GM12878 (cell line): ENCODE measurements around the gene STON2.

Experiments
- CTCF ChIP-seq, 3 experiments: IDR thresholded peaks in 2 of 3; conservative IDR thresholded peaks in 1 of 3; 2 replicates each; pipeline ENCODE4 v1.5.1; 2011; ENCODE audit warnings: low read depth in 3 of 3, low read length in 3 of 3, mild to moderate bottlenecking in 3 of 3, control low read depth in 2 of 3, moderate library complexity in 2 of 3, inconsistent platforms in 1 of 3, mixed read lengths in 1 of 3; ENCODE audit not compliant: control insufficient read depth in 2 of 3, insufficient read depth in 1 of 3; ENCODE audit errors: extremely low read depth in 1 of 3
- FOXK2 ChIP-seq: fragments of 450-650 bp; IDR thresholded peaks from 2 replicates; pipeline ENCODE4 v1.6.1; 2017; ENCODE audit warnings: mild to moderate bottlenecking, moderate library complexity
- PAX8 ChIP-seq: fragments of 450-650 bp; IDR thresholded peaks from 2 replicates; pipeline ENCODE4 v1.6.1; 2017; ENCODE audit warnings: mild to moderate bottlenecking, moderate library complexity
- POLR2AphosphoS2 ChIP-seq: IDR thresholded peaks from 2 replicates; pipeline ENCODE4 v1.6.1; 2011; ENCODE audit warnings: low read depth, mild to moderate bottlenecking, low read length, improper control_type of control experiment, moderate library complexity
- RAD21 ChIP-seq: IDR thresholded peaks from 2 replicates; pipeline ENCODE4 v1.6.1; 2011; ENCODE audit warnings: mild to moderate bottlenecking, low read depth, low read length, moderate library complexity; ENCODE audit not compliant: insufficient read depth
- RCOR1 ChIP-seq: conservative IDR thresholded peaks from 2 replicates; pipeline ENCODE4 v1.6.1; 2012; ENCODE audit warnings: low read depth, low read length, improper control_type of control experiment
- SIN3A ChIP-seq: IDR thresholded peaks from 2 replicates; pipeline ENCODE4 v1.6.1; 2012; ENCODE audit warnings: low read depth, low read length, improper control_type of control experiment
- TAF1 ChIP-seq: IDR thresholded peaks from 2 replicates; pipeline ENCODE4 v1.6.1; 2011; ENCODE audit warnings: mild to moderate bottlenecking, low read depth, low read length, borderline replicate concordance
- TF ChIP-seq, protein P1 (sequence below): IDR thresholded peaks from 2 replicates; pipeline ENCODE4 v1.6.1; 2011; ENCODE audit warnings: mild to moderate bottlenecking, low read depth, low read length, moderate library complexity; ENCODE audit not compliant: insufficient replicate concordance

DNA sequence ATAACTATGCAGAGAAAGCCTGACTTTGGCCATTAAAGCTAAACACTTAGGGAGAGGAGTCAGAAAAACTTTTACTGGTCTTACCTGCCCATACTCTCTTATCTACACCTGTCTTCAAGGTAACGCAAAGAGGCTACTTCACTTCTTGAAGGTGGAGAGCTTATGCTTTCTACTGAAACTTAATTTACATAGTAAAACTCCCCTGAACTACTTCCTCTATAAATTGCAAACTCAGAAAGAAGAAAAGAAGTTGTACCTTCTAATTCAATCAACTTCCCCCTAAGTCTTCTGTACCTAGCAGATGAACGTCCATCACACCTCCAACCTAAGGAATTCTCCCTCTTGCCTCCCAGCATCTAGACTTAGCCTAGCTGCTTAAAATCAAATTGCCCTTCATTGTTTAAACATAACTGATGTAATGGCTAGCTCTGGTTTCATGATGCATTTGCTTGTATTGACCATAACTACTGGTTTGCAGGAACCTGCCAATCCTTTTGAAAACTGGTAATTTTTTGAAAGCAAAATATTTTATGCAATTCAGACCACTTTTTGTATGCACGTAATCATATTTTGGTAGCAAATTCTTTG lies 87.7 kb downstream of the STON2 start:
- TF ChIP-seq CTCF (IDR thresholded peaks at IDR 0.05 in 2 of 3, conservative IDR thresholded peaks at IDR 0.05 in 1 of 3; ENCODE audit: control insufficient read depth in 2 of 3, extremely low read depth in 1 of 3, insufficient read depth in 1 of 3, low read depth in 3 of 3, low read length in 3 of 3) (no peak), SIN3A (no peak), FOXK2 (no peak), POLR2AphosphoS2 (no peak), RCOR1 (no peak), TAF1 (no peak), PAX8 (no peak), RAD21 (no peak)
- TF ChIP-seq, protein P1, sequence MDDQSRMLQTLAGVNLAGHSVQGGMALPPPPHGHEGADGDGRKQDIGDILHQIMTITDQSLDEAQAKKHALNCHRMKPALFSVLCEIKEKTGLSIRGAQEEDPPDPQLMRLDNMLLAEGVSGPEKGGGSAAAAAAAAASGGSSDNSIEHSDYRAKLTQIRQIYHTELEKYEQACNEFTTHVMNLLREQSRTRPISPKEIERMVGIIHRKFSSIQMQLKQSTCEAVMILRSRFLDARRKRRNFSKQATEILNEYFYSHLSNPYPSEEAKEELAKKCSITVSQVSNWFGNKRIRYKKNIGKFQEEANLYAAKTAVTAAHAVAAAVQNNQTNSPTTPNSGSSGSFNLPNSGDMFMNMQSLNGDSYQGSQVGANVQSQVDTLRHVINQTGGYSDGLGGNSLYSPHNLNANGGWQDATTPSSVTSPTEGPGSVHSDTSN = no peak
